AG04449 (cell line): ENCODE measurements around the gene ADIG.

Experiments
- CTCF ChIA-PET: fragments of 350-600 bp; formaldehyde crosslinking; extraction: SDS; loops from one replicate; lab custom pipeline; 2021; ENCODE audit warnings: antibody characterized with exemption; lab: Yijun Ruan, JAX
- POLR2A ChIA-PET: fragments of 400-600, 350-600 bp; formaldehyde crosslinking; extraction: SDS; loops from one replicate; lab custom pipeline; 2020; ENCODE audit warnings: antibody characterized with exemption, inconsistent platforms; lab: Yijun Ruan, JAX
- DNase-seq: peaks from one replicate; pipeline ENCODE4 v3.0.0-alpha.2; 2010; ENCODE audit warnings: low read depth, low spot score
- H3K4me3 ChIP-seq: 2 replicates; pipeline ENCODE4 v1.5.1; 2011; ENCODE audit warnings: low read depth, mild to moderate bottlenecking, control low read depth, low read length
- CTCF ChIP-seq: IDR thresholded peaks from one replicate; pipeline ENCODE4 v1.5.1; 2011; ENCODE audit warnings: mild to moderate bottlenecking, moderate library complexity, low read length, control low read depth, inconsistent platforms; ENCODE audit not compliant: insufficient read depth; ENCODE audit errors: missing control alignments

ADIG gene

GRCh38 chr20:38555395-38555794, 25.6 kb upstream of the ADIG start:
- TF ChIP-seq CTCF, result no peak
- CTCF ChIA-PET, result interaction anchor here (1.0 kb wide), 1 partner anchor 11 kb away, joined by 3 read pairs; no protein-coding TSS in a partner anchor
- H3K4me3 ChIP-seq, result no peak overlapping the region
- POLR2A ChIA-PET, result no interaction called here
- no peak for DNase-seq

GRCh38 chr20:38557174-38557573, 23.8 kb upstream of the ADIG start:
- CTCF ChIA-PET, result no interaction called here
- no peak for DNase-seq
- POLR2A ChIA-PET, result no interaction called here

GRCh38 chr20:38558596-38559360, 22.2 kb upstream of the ADIG start:
- POLR2A ChIA-PET, result no interaction called here
- no peak for DNase-seq
- CTCF ChIA-PET, result no interaction called here
- no peak overlapping the region for H3K4me3 ChIP-seq
- no peak for TF ChIP-seq CTCF

More at GRCh38 chr20:38557174-38557573, 23.8 kb upstream of the ADIG start:
- no peak overlapping the region for H3K4me3 ChIP-seq
- TF ChIP-seq CTCF, result no peak

GRCh38 chr20:38559764-38560163, 21.2 kb upstream of the ADIG start:
- CTCF ChIA-PET, result no interaction called here
- POLR2A ChIA-PET, result interaction anchor here (0.6 kb wide), 1 partner anchor 9 kb away, joined by 4 read pairs; no protein-coding TSS in a partner anchor
- no peak for DNase-seq

GRCh38 chr20:38563802-38564431, 17.1 kb upstream of the ADIG start:
- H3K4me3 ChIP-seq, result no peak overlapping the region
- ChIA-PET POLR2A (no interaction called here), CTCF (interaction anchor here (0.9 to 1.1 kb wide), 2 partner anchors 8 to 18 kb away, joined by 3 read pairs; no protein-coding TSS in a partner anchor)
- TF ChIP-seq CTCF, result no peak
- no peak for DNase-seq

More at GRCh38 chr20:38559764-38560163, 21.2 kb upstream of the ADIG start:
- TF ChIP-seq CTCF, result no peak
- H3K4me3 ChIP-seq, result no peak overlapping the region

GRCh38 chr20:38564680-38565079, 16.3 kb upstream of the ADIG start:
- ChIA-PET POLR2A (no interaction called here), CTCF (no interaction called here)
- DNase-seq, result no peak
- H3K4me3 ChIP-seq, result no peak overlapping the region
- no peak for TF ChIP-seq CTCF
